Colonic mucosa (tissue), 4 donors: ENCODE results near the gene KLHL24. TPM values are rescaled to one million over a fixed set of nuclear protein-coding genes. Genes with fewer than 3 reads are reported as not detected.

ENCODE experiments used
- DNase-seq: peaks from one replicate; pipeline ENCODE4 v3.0.0-alpha.2; 2020
- H3K27ac ChIP-seq: fragments of 200-600 bp; one replicate; pipeline ENCODE4 v1.8.0; 2021
- H3K27me3 ChIP-seq: fragments of 200-600 bp; one replicate; pipeline ENCODE4 v1.8.0; 2021
- H3K36me3 ChIP-seq: fragments of 200-600 bp; one replicate; pipeline ENCODE4 v1.8.0; 2021
- H3K4me1 ChIP-seq: fragments of 200-600 bp; one replicate; pipeline ENCODE4 v1.8.0; 2021; ENCODE audit warnings: mild to moderate bottlenecking
- H3K4me3 ChIP-seq: fragments of 200-600 bp; one replicate; pipeline ENCODE4 v1.8.0; 2021
- H3K9ac ChIP-seq, 2 donors: one replicate each; pipeline ENCODE4 v1.7.0; 2013; ENCODE audit warnings: control low read depth in 2 of 2, low read depth in 2 of 2, low read length in 2 of 2
- H3K9me3 ChIP-seq: fragments of 200-600 bp; one replicate; pipeline ENCODE4 v1.8.0; 2021
- CTCF ChIP-seq: fragments of 200-600 bp; IDR thresholded peaks from one replicate; pipeline ENCODE4 v1.8.0; 2022; ENCODE audit warnings: antibody characterized with exemption, mild to moderate bottlenecking
- intact Hi-C: fragments of 100-400 bp; cut with DNase I; formaldehyde crosslinking; loops from one replicate; pipeline ENCODE4 v1.14.1; 2022
- total RNA-seq, 2 donors: library from RNA; stranded (reverse); fragmentation: NEBNext Ultra II Directional in 1 of 2; extraction: Animal tissue kit (Norgen Biotek cat#: 25700) in 1 of 2; gene quantifications; one replicate each; pipeline ENCODE4 v1.2.1, GENCODE V29; 2021
- donor health status: healthy.
- donor health status: DM: no; HTN: no; CAD: no.
- donor health status: DM: no; HTN: no; CAD: no.

KLHL24 gene
- total RNA-seq, 2 donors from 2014 or later, result 25.1 to 64.2 TPM

GRCh38 chr3:183645254-183645653 lies 9.8 kb downstream of the KLHL24 start:
- no peaks in the 10 kb centered on the region for H3K27me3 ChIP-seq
- H3K9ac ChIP-seq, result no peak overlapping the region
- no peaks in the 10 kb centered on the region for H3K9me3 ChIP-seq
- H3K4me3 ChIP-seq, result no peak overlapping the region
- intact Hi-C loops, result loop anchor here (10.0 kb wide), 1 partner anchor 50 kb away; the partner anchor contains the start of gene YEATS2
- H3K4me1 ChIP-seq, result no peaks in the 10 kb centered on the region
- DNase-seq, result no peak
- no peak for TF ChIP-seq CTCF
- no peaks in the 10 kb centered on the region for H3K36me3 ChIP-seq
- H3K27ac ChIP-seq, result no peak overlapping the region

- Histone ChIP-seq H3K27ac (no peak overlapping the region), H3K9ac (no peak overlapping the region), H3K4me1 (no peaks in the 10 kb centered on the region), H3K4me3 (no peak overlapping the region), H3K36me3 (peaks cover 6% of the 10 kb centered on the region), H3K9me3 (no peaks in the 10 kb centered on the region), H3K27me3 (no peaks in the 10 kb centered on the region)
- intact Hi-C loops, result no loop called here
- TF ChIP-seq CTCF, result no peak
- DNase-seq, result no peak
Measured at GRCh38 chr3:183650554-183650953, 15.1 kb downstream of the KLHL24 start.

GRCh38 chr3:183653209-183654064 lies 18.0 kb downstream of the KLHL24 start:
- Histone ChIP-seq H3K4me1 (no peaks in the 10 kb centered on the region), H3K9ac (no peak overlapping the region), H3K27me3 (no peaks in the 10 kb centered on the region), H3K36me3 (peaks cover 6% of the 10 kb centered on the region), H3K9me3 (no peaks in the 10 kb centered on the region), H3K4me3 (no peak overlapping the region), H3K27ac (no peak overlapping the region)
- DNase-seq, result no peak
- no peak for TF ChIP-seq CTCF
- intact Hi-C loops, result no loop called here

GRCh38 chr3:183654727-183655126 lies 19.3 kb downstream of the KLHL24 start:
- no peaks in the 10 kb centered on the region for H3K9me3 ChIP-seq
- peaks cover 6% of the 10 kb centered on the region for H3K36me3 ChIP-seq
- H3K4me3 ChIP-seq, result no peak overlapping the region
- no peaks in the 10 kb centered on the region for H3K4me1 ChIP-seq
- no peaks in the 10 kb centered on the region for H3K27me3 ChIP-seq
- DNase-seq, result no peak
- no peak overlapping the region for H3K27ac ChIP-seq
- H3K9ac ChIP-seq, result no peak overlapping the region
- intact Hi-C loops, result no loop called here
- no peak for TF ChIP-seq CTCF

- H3K27me3 ChIP-seq, result no peaks in the 10 kb centered on the region
- no peak overlapping the region for H3K9ac ChIP-seq
- no peak for DNase-seq
- no peak overlapping the region for H3K4me3 ChIP-seq
- no peak overlapping the region for H3K27ac ChIP-seq
- intact Hi-C loops, result no loop called here
- no peaks in the 10 kb centered on the region for H3K9me3 ChIP-seq
- H3K4me1 ChIP-seq, result no peaks in the 10 kb centered on the region
- TF ChIP-seq CTCF, result no peak
- no peaks in the 10 kb centered on the region for H3K36me3 ChIP-seq
Measured at GRCh38 chr3:183662099-183662498, 26.7 kb downstream of the KLHL24 start.
